Testis (tissue), 2 donors: ENCODE data around the gene SRGAP1.

Experiments
- POLR2A ChIP-seq: fragments of 450-650 bp; IDR thresholded peaks from one replicate; pipeline ENCODE4 v1.6.1; 2017; ENCODE audit warnings: antibody characterized with exemption, mild to moderate bottlenecking, moderate library complexity
- TF ChIP-seq, protein P1 (sequence below), 3 experiments: fragments of 450-650 bp in 2 of 3; fragments of 200-600 bp in 1 of 3; sonication (generic) in 1 of 3; IDR thresholded peaks; one replicate each; pipeline ENCODE4 v1.5.1; 2016 to 2019; ENCODE audit warnings: antibody characterized with exemption in 3 of 3, mild to moderate bottlenecking in 2 of 3, moderate library complexity in 1 of 3

DNA sequence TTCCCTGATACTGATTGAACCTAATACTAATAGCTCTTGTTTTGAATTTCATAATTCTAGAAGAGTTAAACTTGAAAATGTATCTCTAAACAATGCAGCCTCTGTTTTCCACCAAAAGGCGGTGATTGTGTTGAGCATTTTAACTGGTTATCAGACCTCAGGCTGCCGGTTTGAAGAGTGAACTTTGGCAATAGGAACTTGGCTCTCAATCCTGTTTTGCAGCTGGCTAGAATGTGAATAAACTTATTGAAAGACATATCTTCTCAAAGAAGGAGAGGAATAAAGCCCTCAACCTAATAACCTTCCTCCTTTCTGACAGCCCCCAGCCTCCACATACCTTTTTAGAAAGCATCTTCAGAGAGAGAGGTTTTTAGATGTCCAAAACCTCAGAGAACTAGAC, 105.4 kb downstream of the SRGAP1 start:
- no peak for TF ChIP-seq POLR2A
- TF ChIP-seq, protein P1, sequence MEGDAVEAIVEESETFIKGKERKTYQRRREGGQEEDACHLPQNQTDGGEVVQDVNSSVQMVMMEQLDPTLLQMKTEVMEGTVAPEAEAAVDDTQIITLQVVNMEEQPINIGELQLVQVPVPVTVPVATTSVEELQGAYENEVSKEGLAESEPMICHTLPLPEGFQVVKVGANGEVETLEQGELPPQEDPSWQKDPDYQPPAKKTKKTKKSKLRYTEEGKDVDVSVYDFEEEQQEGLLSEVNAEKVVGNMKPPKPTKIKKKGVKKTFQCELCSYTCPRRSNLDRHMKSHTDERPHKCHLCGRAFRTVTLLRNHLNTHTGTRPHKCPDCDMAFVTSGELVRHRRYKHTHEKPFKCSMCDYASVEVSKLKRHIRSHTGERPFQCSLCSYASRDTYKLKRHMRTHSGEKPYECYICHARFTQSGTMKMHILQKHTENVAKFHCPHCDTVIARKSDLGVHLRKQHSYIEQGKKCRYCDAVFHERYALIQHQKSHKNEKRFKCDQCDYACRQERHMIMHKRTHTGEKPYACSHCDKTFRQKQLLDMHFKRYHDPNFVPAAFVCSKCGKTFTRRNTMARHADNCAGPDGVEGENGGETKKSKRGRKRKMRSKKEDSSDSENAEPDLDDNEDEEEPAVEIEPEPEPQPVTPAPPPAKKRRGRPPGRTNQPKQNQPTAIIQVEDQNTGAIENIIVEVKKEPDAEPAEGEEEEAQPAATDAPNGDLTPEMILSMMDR (IDR thresholded peaks at IDR 0.05), result no peak
